Measurements from ENCODE around the gene PRKCA. TPM values are rescaled to one million over a fixed set of nuclear protein-coding genes. Genes with fewer than 3 reads are reported as not detected.

PRKCA gene
- total and polyA plus RNA-seq, 2 donors (not counting 3 experiments of a cell fraction or from before 2014, with no cell fraction given): 7.5 to 34.2 TPM

GRCh38 chr17:66369830-66370229, 67.4 kb downstream of the PRKCA start:
- H3K4me2 ChIP-seq (ENCODE audit: insufficient read depth, low read length): no peak overlapping the region
- BruUV-seq (replicated peaks): no TSS peak
- H3K27ac ChIP-seq (ENCODE audit: insufficient read depth, low read depth, low read length): no peak overlapping the region
- H2AFZ ChIP-seq (ENCODE audit: low read depth, low read length): no peak overlapping the region
- FAIRE-seq (no peak), DNase-seq (ENCODE audit: low read depth, low spot score) (no peak)
- H3K79me2 ChIP-seq (ENCODE audit: control insufficient read depth, insufficient read depth, low read length): peaks cover 4% of the 10 kb centered on the region
- H3K36me3 ChIP-seq (ENCODE audit: control insufficient read depth in 2 of 2, extremely low read depth in 1 of 2, insufficient read depth in 2 of 2, low read length in 2 of 2): no peaks in the 10 kb centered on the region
- H3K9me3 ChIP-seq (replicated peaks; ENCODE audit: control insufficient read depth, insufficient read depth, low read length): no peaks in the 10 kb centered on the region
- intact Hi-C loops (cut with micrococcal nuclease) (no loop called here), dilution Hi-C loops (cut with MboI; ENCODE audit: extremely low pct_ligation_motif_present, low sequenced_read_pairs) (no loop called here)
- TF ChIP-seq POLR2AphosphoS5 (IDR thresholded peaks at IDR 0.05; ENCODE audit: insufficient read depth, low read depth, low read length): no peak
- TF ChIP-seq CTCF (IDR thresholded peaks at IDR 0.05; ENCODE audit: extremely low read depth in 1 of 2, insufficient read depth in 1 of 2, low read depth in 1 of 2, low read length in 2 of 2): no peak
- no peak for TF ChIP-seq FOS (IDR thresholded peaks at IDR 0.05; ENCODE audit: borderline replicate concordance, insufficient read depth, low read length)
- TF ChIP-seq EZH2 (IDR thresholded peaks at IDR 0.05; ENCODE audit: borderline replicate concordance, low read depth, low read length, severe bottlenecking): no peak
- TF ChIP-seq POLR2A (IDR thresholded peaks at IDR 0.05; ENCODE audit: low read depth, low read length): no peak
- no peak for TF ChIP-seq JUN (IDR thresholded peaks at IDR 0.05; ENCODE audit: borderline replicate concordance, insufficient read depth, insufficient read length, low read depth)
- TF ChIP-seq GATA2 (IDR thresholded peaks at IDR 0.05; ENCODE audit: insufficient read depth, insufficient read length, low read depth, low read length): no peak
- TF ChIP-seq MAX (IDR thresholded peaks at IDR 0.05; ENCODE audit: insufficient read depth, insufficient read length): no peak
- no peak for TF ChIP-seq MYC (IDR thresholded peaks at IDR 0.05; ENCODE audit: low read depth, low read length)
- ChIA-PET POLR2A (interaction anchor here (0.6 kb wide), 1 partner anchor 21 kb away, joined by 3 read pairs; no protein-coding TSS in a partner anchor), CTCF (interaction anchor here (0.8 to 1.8 kb wide), 5 partner anchors 11 to 197 kb away, joined by 3 to 6 read pairs (median 3); no protein-coding TSS in a partner anchor)
- H4K20me1 ChIP-seq (replicated peaks; ENCODE audit: control insufficient read depth, extremely low read depth, insufficient read depth, low read length): no peaks in the 10 kb centered on the region
- H3K4me1 ChIP-seq (ENCODE audit: control insufficient read depth, extremely low read depth, insufficient read depth, low read length): peaks cover 7% of the 10 kb centered on the region
- no peak overlapping the region for H3K4me3 ChIP-seq (replicated peaks in 1 of 3; ENCODE audit: insufficient read depth in 1 of 3, low read depth in 1 of 3, low read length in 3 of 3)
- no peak overlapping the region for H3K9ac ChIP-seq (replicated peaks; ENCODE audit: extremely low read depth, insufficient read depth, low read length)
- no peaks in the 10 kb centered on the region for H3K27me3 ChIP-seq (ENCODE audit: control insufficient read depth in 2 of 2, insufficient read depth in 2 of 2, low read length in 2 of 2)
- H3K9me1 ChIP-seq (replicated peaks; ENCODE audit: control insufficient read depth, extremely low read depth, insufficient read depth, low read length): no peaks in the 10 kb centered on the region

All from endothelial cell of umbilical vein (primary cell).